AG04450 (cell line): ENCODE data around the gene CFAP46. TPM values are rescaled to one million over a fixed set of nuclear protein-coding genes. Genes with fewer than 3 reads are reported as not detected.

ENCODE experiments used
- CTCF ChIA-PET: fragments of 300-600, 350-600 bp; formaldehyde crosslinking; extraction: SDS; loops from one replicate; lab custom pipeline; 2022; ENCODE audit warnings: antibody characterized with exemption, inconsistent platforms; lab: Charles Lee
- POLR2A ChIA-PET: fragments of 350-600 bp; formaldehyde crosslinking; extraction: SDS; loops from one replicate; lab custom pipeline; 2021; ENCODE audit warnings: antibody characterized with exemption, inconsistent platforms; lab: Yijun Ruan, JAX
- DNase-seq: peaks from one replicate; pipeline ENCODE4 v3.0.0-alpha.2; 2011; ENCODE audit warnings: low read depth, low spot score
- H3K27ac ChIP-seq: one replicate; pipeline ENCODE4 v1.5.1; 2012; ENCODE audit warnings: low read depth, low read length, control low read depth
- H3K27me3 ChIP-seq: one replicate; pipeline ENCODE4 v1.6.0; 2012; ENCODE audit warnings: low read length; ENCODE audit not compliant: control insufficient read depth, insufficient read depth
- H3K4me3 ChIP-seq: 2 replicates; pipeline ENCODE4 v1.5.1; 2011; ENCODE audit warnings: mild to moderate bottlenecking, low read depth, low read length, control low read depth
- H3K9me3 ChIP-seq: 2 replicates; pipeline ENCODE4 v1.5.1; 2012; ENCODE audit warnings: low read length; ENCODE audit not compliant: control insufficient read depth, insufficient read depth
- polyA plus RNA-seq: library from polyadenylated mRNA; depleted of rRNA; stranded (reverse); fragments of >200 nt; gene quantifications from 2 replicates; pipeline ENCODE4 v1.2.3, GENCODE V29; 2011
- TF ChIP-seq, protein P1 (sequence below): IDR thresholded peaks from 2 replicates; pipeline ENCODE4 v1.5.1; 2011; ENCODE audit warnings: low read depth, low read length, control low read depth, inconsistent platforms

CFAP46 gene
- polyA plus RNA-seq, 1 experiment, result 2.7 TPM

DNA sequence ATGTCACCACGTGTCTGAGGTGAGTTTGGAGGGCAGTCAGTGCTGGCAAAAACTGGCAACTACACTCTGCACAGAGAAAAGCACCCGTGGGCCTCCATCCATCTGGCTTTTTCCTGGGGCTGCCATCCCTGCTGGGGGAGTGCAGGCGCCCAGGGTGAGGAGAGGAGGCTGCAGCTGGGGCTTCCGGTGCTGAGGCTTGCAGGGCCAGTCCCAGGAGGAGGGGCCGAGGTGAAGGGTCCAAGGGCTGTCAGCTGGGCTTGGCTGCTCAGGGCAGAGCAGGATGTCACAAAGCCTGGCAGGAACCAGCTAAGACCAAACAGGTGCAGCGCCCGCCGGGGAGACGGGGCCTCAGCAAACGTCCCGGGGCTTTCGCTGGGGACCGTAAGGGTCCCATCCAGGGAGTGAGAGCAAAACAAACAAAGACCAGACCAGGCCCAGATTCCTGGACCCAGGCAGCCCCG lies 77.2 kb downstream of the CFAP46 start:
- no peaks in the 10 kb centered on the region; the same call in 1 of the 2 replicates for H3K9me3 ChIP-seq
- ChIA-PET POLR2A (no interaction called here), CTCF (no interaction called here)
- TF ChIP-seq, protein P1, sequence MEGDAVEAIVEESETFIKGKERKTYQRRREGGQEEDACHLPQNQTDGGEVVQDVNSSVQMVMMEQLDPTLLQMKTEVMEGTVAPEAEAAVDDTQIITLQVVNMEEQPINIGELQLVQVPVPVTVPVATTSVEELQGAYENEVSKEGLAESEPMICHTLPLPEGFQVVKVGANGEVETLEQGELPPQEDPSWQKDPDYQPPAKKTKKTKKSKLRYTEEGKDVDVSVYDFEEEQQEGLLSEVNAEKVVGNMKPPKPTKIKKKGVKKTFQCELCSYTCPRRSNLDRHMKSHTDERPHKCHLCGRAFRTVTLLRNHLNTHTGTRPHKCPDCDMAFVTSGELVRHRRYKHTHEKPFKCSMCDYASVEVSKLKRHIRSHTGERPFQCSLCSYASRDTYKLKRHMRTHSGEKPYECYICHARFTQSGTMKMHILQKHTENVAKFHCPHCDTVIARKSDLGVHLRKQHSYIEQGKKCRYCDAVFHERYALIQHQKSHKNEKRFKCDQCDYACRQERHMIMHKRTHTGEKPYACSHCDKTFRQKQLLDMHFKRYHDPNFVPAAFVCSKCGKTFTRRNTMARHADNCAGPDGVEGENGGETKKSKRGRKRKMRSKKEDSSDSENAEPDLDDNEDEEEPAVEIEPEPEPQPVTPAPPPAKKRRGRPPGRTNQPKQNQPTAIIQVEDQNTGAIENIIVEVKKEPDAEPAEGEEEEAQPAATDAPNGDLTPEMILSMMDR, result no peak
- DNase-seq, result no peak
- peaks cover 2% of the 10 kb centered on the region for H3K27me3 ChIP-seq
- no peak overlapping the region for H3K4me3 ChIP-seq
- no peak overlapping the region for H3K27ac ChIP-seq

DNA sequence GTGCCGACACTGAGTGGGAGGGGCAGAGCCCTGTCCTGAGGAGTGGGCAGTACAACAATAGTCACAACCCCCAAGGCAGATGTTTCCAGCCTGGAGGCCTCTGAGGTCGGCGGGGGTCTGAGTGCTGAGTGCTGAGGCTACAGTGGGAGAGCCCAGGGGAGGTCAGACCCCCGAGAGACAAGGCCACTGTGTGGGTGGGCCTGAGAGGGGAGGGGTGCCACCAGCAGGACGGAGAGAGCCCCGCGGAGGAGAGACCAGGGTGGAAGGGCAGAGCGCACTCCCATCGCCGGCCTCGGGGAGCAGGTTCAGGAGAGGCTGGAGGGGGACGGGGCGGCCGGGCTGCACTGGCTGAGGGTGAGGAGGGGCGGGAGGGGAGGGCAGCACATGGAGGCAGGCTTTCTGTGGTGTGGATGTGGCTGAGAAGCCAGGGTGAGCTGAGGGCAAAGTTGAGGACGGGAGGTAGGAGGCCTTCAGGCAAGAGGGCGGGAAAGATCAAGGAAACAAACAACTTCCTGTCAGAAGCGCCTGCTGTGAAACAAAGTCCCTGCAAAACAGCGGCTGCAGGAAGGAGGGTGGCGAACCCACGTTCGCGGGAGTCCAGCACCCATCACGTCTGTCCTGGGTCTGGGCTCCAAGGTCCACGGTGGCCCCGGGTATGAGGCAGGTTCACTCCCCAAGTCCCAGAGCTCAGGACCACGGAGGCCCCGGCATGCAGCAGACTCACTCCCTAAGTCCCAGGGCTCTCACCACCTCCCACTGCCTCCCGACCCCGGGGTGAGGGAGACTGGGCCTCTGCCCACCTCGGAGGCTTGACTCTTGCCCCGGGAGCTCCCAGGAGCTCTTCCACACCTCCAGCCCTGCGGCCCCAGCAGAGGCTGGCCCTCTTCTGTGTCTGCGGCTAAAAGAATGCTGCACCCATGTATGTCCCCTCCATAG lies 79.6 kb downstream of the CFAP46 start:
- TF ChIP-seq, protein P1, result no peak
- no peak overlapping the region for H3K27ac ChIP-seq
- no peak for DNase-seq
- CTCF ChIA-PET, result no interaction called here
- no peak overlapping the region for H3K4me3 ChIP-seq
- POLR2A ChIA-PET, result no interaction called here
- peaks cover 2% of the 10 kb centered on the region for H3K27me3 ChIP-seq
- H3K9me3 ChIP-seq, result peaks cover 6% of the 10 kb centered on the region; the same call in 1 of the 2 replicates

DNA sequence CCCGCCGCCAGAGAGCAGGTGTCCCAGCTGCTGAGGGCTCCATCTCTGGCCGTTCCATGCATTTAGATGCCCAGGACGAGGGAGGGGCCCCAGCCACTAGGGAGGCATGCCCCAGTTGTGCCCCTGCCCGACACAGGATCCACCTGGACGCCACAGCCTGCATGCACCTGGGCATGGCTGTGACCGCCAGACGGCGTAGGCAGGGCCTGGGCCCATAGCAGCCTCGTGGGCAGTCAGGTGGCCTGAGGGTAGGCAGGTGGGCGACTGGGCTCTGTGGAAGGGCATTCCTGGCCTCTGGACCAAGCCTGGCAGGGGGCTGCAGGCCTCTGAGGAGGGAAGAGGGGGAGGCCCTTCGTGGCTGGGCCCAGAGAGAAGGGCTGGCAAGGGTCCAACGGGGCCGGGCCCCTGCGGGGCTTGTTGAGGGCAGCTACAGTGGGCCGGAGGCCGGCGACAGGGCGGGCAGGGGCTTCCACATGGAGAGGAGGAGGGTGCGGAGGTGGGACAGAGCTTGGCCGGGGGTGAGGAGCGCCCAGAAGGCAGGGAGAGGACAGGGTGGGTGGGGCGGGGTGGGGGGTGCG lies 80.4 kb downstream of the CFAP46 start:
- TF ChIP-seq, protein P1, result no peak

DNA sequence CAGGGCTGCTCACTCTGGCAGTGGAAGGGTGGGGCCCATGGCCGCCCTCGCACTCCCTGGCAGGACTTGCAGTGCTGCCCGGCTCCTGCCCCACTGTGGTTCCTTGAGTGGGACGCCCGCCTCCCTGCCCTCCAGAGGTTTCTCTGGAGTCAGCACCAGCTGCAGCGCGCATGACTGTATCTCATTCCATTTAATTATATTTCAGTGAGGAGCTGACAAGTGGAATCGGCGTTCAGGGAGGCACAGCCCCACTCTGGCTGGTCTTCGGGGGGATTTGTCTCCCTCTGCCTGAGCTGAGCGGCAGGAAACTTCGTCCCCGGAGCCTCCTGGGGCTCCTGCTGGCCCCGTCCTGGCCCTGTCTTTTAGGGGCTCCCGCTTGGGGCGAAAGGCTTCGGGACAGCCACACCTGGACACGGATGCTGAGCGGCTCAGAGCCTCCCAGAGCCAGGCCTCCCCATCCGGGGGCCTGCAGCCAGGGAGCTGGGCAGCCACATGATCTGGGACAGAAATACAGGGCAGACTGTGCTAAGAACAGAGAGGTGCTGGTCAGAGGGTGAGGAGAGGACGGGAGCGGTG lies 81.2 kb downstream of the CFAP46 start:
- CTCF ChIA-PET, result interaction anchor here (0.5 kb wide), 1 partner anchor 209 kb away, joined by 3 read pairs; no protein-coding TSS in a partner anchor
- no peak for DNase-seq

More for the DNA sequence above, 80.4 kb downstream of the CFAP46 start:
- no peak for DNase-seq
- Histone ChIP-seq H3K27me3 (peaks cover 2% of the 10 kb centered on the region), H3K9me3 (peaks cover 6% of the 10 kb centered on the region; the same call in 1 of the 2 replicates), H3K4me3 (no peak overlapping the region), H3K27ac (no peak overlapping the region)
- CTCF ChIA-PET, result no interaction called here
- POLR2A ChIA-PET, result no interaction called here

More for the DNA sequence above, 81.2 kb downstream of the CFAP46 start:
- POLR2A ChIA-PET, result no interaction called here
- peaks cover 6% of the 10 kb centered on the region; the same call in 1 of the 2 replicates for H3K9me3 ChIP-seq
- H3K4me3 ChIP-seq, result no peak overlapping the region
- TF ChIP-seq, protein P1, result no peak
- no peak overlapping the region for H3K27ac ChIP-seq
- peaks cover 2% of the 10 kb centered on the region for H3K27me3 ChIP-seq
